ENCODE results near the gene FBN3. TPM values are rescaled to one million over a fixed set of nuclear protein-coding genes. Genes with fewer than 3 reads are reported as not detected.

FBN3 gene
- total RNA-seq, 4 donors from 2014 or later: 0.06 to 32.8 TPM; not detected in 2

DNA sequence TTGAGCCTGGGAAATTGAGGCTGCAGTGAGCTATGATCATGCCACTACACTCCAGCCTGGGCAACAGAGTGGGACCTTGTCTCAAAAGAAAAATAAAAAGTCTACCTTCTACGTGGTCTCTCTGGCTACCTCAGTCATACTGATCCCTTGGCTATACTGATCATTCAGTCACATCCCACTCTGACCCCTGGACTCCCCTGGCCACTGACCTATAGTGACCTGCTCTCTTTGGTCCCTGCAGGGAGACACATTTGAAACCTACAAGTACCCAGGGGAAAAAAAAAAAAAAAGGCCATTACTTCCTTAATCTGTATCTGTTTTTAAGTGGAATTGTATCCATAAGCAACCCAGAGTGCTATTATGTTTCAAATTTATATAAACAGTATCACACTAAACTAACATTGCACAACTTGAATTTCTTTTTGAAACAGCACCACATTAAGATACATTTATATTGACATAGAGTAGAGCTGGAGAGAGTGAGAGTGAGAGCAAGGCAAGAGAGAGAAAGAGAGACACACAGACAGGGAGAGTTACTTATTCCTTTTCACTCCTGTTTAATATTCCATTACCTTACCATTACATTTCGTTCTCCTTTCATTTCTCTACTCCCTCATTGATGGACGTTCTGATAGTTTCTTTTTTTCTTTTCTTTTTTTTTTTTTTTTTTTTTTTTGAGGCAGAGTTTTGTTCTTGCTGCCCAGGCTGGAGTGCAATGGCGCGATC, 36.1 kb upstream of the FBN3 start:
- no peaks in the 10 kb centered on the region for H3K4me1 ChIP-seq
- TF ChIP-seq, protein P1, sequence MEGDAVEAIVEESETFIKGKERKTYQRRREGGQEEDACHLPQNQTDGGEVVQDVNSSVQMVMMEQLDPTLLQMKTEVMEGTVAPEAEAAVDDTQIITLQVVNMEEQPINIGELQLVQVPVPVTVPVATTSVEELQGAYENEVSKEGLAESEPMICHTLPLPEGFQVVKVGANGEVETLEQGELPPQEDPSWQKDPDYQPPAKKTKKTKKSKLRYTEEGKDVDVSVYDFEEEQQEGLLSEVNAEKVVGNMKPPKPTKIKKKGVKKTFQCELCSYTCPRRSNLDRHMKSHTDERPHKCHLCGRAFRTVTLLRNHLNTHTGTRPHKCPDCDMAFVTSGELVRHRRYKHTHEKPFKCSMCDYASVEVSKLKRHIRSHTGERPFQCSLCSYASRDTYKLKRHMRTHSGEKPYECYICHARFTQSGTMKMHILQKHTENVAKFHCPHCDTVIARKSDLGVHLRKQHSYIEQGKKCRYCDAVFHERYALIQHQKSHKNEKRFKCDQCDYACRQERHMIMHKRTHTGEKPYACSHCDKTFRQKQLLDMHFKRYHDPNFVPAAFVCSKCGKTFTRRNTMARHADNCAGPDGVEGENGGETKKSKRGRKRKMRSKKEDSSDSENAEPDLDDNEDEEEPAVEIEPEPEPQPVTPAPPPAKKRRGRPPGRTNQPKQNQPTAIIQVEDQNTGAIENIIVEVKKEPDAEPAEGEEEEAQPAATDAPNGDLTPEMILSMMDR (IDR thresholded peaks at IDR 0.05): no peak
- TF ChIP-seq POLR2A (IDR thresholded peaks at IDR 0.05): no peak
- no peaks in the 10 kb centered on the region for H3K36me3 ChIP-seq
- H3K27me3 ChIP-seq: no peaks in the 10 kb centered on the region
- intact Hi-C loops (cut with DNase I; ENCODE audit: low total_unique reads): no loop called here
- no peaks in the 10 kb centered on the region for H3K9me3 ChIP-seq
- no peak overlapping the region for H3K4me3 ChIP-seq
- no peak overlapping the region for H3K27ac ChIP-seq
- no peak for DNase-seq

DNA sequence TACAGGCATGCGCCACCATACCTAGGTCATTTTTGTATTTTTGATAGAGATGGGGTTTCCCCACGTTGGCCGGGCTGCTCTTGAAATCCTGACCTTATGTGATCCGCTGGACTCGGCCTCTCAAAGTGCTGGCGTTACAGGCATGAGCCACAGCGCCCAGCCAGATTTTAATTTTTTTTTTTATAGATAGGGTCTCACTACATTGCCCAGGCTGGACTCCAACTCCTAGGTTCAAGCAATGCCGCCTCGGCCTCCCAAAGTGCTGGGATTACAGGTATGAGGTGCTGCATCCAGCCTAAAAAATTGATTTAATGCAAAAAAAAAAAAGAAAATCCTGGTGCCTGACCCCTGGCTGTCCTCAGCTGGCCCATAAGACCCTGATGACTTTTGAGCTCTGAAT, 34.9 kb upstream of the FBN3 start:
- intact Hi-C loops (cut with DNase I; ENCODE audit: low total_unique reads): no loop called here
- Histone ChIP-seq H3K27me3 (no peaks in the 10 kb centered on the region), H3K27ac (no peak overlapping the region), H3K4me3 (no peak overlapping the region), H3K4me1 (no peaks in the 10 kb centered on the region), H3K9me3 (no peaks in the 10 kb centered on the region), H3K36me3 (no peaks in the 10 kb centered on the region)
- no peak for DNase-seq
- TF ChIP-seq POLR2A (IDR thresholded peaks at IDR 0.05): no peak
- TF ChIP-seq, protein P1 (IDR thresholded peaks at IDR 0.05): no peak

DNA sequence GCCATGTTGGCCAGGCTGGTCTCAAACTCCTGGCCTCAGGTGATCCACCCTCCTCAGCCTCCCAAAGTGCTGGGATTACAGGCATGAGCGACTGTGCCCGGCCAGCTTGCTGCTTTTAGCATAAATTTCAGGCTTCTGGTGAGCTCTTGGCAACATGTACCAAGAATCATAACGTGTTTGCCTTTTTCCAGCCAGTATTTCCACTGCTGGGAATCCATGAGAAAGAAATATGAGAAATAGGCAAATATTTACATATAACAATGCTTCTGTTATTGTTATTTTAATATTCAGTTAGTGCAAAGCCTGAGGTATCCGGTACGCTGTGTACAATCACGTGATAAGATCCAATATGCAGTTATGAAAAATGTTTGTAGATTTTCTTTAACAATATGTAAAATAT, 30.6 kb upstream of the FBN3 start:
- H3K27ac ChIP-seq: no peak overlapping the region
- no peaks in the 10 kb centered on the region for H3K27me3 ChIP-seq
- no peak for DNase-seq
- H3K36me3 ChIP-seq: no peaks in the 10 kb centered on the region
- TF ChIP-seq, protein P1 (IDR thresholded peaks at IDR 0.05): no peak
- TF ChIP-seq POLR2A (IDR thresholded peaks at IDR 0.05): no peak
- H3K9me3 ChIP-seq: no peaks in the 10 kb centered on the region
- no peak overlapping the region for H3K4me3 ChIP-seq
- intact Hi-C loops (cut with DNase I; ENCODE audit: low total_unique reads): no loop called here
- no peaks in the 10 kb centered on the region for H3K4me1 ChIP-seq

DNA sequence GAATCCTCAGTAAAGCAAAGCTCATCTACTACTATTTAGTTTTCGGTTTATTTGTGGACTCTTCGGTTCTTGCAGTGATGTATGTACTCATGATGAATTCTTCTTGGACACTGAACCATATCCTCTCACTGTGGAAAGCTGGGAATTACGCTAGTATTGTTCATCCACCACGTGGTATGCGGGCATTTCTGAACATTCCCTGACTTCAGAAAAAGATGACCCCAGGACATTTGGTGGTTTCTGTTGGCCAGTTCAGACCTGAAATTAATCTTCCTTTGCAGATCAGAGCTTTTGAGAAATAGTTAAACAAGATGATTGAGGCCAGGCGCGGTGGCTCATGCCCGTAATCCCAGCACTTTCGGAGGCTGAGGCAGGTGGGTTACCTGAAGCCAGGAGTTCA, 25.3 kb upstream of the FBN3 start:
- Histone ChIP-seq H3K27ac (no peak overlapping the region), H3K36me3 (no peaks in the 10 kb centered on the region), H3K9me3 (no peaks in the 10 kb centered on the region), H3K4me1 (no peaks in the 10 kb centered on the region), H3K27me3 (no peaks in the 10 kb centered on the region), H3K4me3 (no peak overlapping the region)
- intact Hi-C loops (cut with DNase I; ENCODE audit: low total_unique reads): no loop called here
- no peak for TF ChIP-seq POLR2A (IDR thresholded peaks at IDR 0.05)
- TF ChIP-seq, protein P1 (IDR thresholded peaks at IDR 0.05): no peak
- DNase-seq: no peak

DNA sequence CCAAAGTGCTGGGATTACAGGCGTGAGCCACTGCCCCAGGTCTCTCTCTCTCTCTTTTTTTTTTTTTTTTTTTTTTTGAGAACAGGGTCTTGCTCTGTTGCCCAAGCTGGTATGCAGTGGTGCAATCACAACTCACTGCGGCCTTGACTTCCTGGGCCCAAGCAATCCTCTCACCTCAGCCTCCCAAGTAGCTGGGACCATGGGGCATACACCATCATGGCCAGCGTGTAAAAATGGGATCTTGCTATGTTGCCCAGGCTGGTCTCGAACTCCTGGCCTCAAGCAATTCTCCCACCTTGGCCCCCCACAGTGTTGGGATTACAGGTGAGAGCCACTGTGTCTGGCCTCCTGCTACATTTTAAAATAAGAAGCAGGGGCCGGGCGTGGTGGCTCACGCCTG, 19.1 kb upstream of the FBN3 start:
- TF ChIP-seq, protein P1 (IDR thresholded peaks at IDR 0.05): no peak
- no peak for TF ChIP-seq POLR2A (IDR thresholded peaks at IDR 0.05)
- no peak overlapping the region for H3K27ac ChIP-seq
- DNase-seq: no peak
- no peaks in the 10 kb centered on the region for H3K36me3 ChIP-seq
- no peaks in the 10 kb centered on the region for H3K9me3 ChIP-seq
- no peaks in the 10 kb centered on the region for H3K4me1 ChIP-seq
- H3K4me3 ChIP-seq: no peak overlapping the region
- H3K27me3 ChIP-seq: no peaks in the 10 kb centered on the region
- intact Hi-C loops (cut with DNase I; ENCODE audit: low total_unique reads): no loop called here
